HEK293T (cell line): ENCODE results near the gene TCERG1L.

ENCODE experiments used
- ARNT ChIP-seq: fragments of 450-650 bp; IDR thresholded peaks from 2 replicates; pipeline ENCODE4 v1.6.1; 2017; ENCODE audit warnings: mild to moderate bottlenecking
- CTBP1 ChIP-seq: fragments of 450-650 bp; IDR thresholded peaks from 2 replicates; pipeline ENCODE4 v1.6.1; 2016; ENCODE audit warnings: borderline replicate concordance
- FOXM1 ChIP-seq: fragments of 450-650 bp; IDR thresholded peaks from 2 replicates; pipeline ENCODE4 v1.6.1; 2017; ENCODE audit warnings: mild to moderate bottlenecking, borderline replicate concordance
- SP1 ChIP-seq: fragments of 450-650 bp; IDR thresholded peaks from 2 replicates; pipeline ENCODE4 v1.6.1; 2017
- ZNF384 ChIP-seq: fragments of 450-650 bp; IDR thresholded peaks from 2 replicates; pipeline ENCODE4 v1.6.1; 2016

DNA sequence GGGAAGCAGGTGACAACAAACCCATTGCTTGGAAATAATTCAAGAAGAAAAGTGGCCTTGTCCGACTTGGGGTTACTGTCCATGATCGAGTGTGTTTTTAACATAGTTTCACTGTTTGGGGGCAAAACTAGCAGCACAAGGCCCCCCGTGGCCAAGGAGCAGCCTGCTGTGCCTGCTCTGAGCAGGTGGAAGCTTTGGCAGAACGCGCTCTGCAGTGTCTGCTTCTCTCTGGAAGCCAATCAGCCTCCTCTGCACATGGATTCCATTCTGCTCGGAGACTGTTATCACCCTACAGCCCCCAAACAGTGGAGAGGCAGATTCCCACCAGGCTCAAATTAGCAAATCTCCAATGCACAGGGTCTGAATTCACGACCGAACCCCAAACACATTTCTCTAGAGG lies 7.3 kb upstream of the TCERG1L start:
- TF ChIP-seq ZNF384 (no peak), ARNT (no peak), SP1 (no peak), FOXM1 (no peak), CTBP1 (no peak)
